Fibroblast of skin of right biceps (primary cell): ENCODE results near the gene UNK.
"Not testable (repeated sequence)": the region's sequence is repeated elsewhere in the genome, so short reads cannot be mapped to it uniquely, and the experiment has no call there.

Experiments
- DNase-seq: peaks from one replicate; pipeline ENCODE4 v3.0.0-alpha.2; 2013

UNK gene

DNA sequence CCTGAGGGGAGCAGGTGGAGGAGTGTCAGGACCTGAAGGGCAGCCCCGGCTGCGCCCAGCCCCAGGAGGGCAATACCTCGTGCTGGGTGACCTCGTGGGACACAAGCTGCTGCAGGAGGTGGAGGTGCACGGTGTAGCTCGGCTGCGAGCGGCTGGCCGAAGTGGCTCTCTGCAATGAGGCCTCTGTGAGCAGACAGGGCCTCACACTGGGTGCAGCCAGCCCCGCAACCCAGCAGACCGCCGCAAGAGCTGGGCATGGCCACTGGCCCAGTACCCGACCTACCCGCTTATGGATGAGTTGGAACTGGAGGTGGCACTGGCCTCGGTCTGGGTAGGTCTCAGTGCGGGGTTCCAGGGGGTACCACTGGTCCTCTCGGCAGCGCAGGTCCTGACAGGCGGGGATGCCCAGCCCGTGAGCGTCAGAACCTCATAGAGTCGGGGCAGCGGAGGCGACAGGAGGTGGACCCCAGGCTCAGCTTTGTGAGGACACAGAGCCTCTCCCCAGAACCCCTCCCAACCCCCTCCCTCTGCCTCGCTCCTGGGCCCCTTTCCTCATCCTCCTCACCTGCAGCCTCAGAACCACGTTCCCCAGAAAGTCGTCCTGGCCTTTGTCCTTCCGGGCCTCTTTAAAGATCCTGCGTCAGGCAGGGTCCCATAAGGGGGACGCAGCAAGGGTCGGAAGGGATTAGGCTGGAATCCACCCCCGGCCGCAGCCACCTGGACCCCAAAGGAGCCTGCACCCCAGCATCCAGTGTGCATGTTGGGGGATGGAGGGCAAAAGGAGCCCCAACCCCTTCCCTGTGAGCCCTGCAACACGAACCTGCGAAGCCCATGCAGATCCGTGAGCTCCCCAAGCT is 55.6 kb downstream of the UNK start:
- no peak for DNase-seq

DNA sequence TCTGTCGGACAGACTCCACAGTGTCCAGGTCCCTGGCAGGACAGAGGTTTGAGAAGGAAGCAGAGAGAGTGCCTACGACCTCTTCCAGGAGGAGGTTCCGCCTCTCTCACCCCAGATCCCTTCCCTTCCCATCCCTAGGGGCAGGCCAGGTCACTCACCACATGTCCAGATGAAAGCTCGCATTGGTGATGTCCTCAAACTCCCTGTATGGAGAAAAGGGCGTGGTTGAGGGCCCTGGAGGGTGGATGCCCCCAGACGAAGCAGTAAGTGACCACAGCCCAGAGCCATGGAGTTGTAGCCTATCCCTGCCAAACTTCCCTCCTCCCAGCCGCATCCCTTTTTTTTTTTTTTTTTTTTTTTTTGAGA is 56.2 kb downstream of the UNK start:
- no peak for DNase-seq

DNA sequence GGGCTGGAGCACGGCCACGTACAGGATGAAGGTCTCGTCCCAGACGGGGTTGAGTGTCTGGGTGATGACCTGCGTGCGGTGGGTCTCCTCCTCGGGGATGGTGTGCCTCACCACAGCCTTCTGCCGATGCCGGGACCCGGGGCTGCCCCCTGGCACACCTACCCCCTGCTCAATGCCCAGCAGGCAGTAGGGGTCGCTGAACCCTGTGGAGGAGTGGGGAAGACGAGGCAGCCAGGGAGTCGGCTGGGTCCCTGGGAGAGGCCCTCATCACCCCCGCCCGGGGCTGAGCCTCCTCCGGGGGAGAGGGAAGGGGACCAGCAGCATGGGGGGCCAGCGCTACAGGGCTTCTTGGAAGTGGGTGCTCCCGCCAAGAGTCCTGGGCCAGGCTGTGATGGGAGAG is 57.8 kb downstream of the UNK start:
- no peak for DNase-seq

DNA sequence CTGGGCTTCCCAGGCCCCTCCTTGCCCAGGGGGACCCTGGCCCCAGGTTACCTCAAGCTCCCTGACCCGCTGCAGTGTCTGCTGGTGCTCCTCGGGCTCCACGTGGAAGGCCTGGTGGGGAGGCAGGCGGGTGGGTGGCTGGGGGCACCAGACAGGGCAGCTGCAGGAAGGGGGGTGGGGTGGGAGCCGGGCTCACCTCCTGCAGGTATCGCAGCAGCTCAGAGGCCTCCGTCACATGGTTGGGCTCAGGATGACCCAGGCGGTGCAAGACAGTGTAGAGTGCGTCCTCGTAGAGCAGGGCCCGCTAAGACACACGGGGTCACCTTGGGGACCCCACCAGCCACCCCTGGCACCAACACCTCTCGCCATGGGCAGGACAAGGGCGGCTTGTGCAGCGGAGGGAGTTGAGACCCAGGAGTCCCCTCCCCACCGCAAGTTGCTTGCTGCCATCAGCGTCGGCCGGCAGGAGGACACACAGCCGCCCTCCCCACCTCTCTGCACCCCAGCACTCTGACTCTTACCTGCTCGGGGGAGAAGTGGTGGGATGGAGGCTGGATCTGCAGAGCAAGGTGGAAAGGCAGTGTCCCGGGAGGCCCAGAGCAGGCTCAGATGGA is 58.5 kb downstream of the UNK start:
- DNase-seq, result no peak

DNA sequence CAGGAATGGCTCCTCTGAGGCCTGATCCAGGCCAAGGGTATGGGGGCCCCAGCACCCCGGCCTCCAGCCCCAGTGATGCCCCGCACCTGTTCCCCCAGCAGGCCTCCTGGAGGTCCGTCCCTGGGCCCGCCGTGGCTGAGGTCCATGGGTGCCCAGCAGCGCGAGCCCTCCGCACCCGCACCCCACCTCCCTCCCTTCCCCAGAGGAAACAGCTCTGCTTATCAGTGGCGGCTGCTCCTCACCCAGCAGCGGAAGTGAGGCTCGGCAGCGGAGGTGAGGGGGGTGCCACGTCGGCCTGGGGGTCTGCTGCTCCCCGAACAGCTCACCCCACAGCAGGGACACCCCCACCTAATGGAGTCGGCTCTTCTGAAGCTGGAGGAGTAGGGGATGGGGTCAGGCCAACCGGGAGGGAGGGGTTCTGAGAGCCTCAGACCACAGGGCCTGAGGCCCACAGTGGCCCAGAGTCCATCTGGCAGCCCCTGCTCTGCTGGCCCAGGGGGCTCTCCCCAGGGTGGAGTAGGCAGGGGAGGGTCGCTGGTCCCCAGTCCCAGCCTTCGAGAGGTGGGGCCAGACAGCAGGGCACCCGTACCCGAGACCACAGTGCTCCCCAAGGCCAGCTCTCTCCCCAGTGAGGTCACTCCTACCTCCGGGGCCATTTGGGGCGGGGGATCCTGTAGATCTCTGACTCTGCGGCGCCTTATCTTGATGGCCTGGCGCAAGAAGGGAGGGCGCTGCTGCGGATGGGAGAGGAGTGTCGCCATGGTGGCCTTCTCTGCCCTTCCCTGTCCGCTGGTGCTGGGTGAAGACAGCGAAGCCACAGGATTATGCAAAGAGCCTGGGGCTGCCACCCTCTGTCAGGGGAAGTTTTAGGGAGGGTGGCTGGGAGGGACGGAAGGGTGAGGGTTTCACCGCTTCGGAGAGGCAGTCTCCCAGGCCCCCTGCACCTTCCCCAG is 59.2 kb downstream of the UNK start, which contains the start of gene UNC13D:
Gene UNC13D (minus strand): TSS at position 828 of the 953 bp plus-strand sequence. CDS start 67 bp downstream, at position 761.
- no peak for DNase-seq

DNA sequence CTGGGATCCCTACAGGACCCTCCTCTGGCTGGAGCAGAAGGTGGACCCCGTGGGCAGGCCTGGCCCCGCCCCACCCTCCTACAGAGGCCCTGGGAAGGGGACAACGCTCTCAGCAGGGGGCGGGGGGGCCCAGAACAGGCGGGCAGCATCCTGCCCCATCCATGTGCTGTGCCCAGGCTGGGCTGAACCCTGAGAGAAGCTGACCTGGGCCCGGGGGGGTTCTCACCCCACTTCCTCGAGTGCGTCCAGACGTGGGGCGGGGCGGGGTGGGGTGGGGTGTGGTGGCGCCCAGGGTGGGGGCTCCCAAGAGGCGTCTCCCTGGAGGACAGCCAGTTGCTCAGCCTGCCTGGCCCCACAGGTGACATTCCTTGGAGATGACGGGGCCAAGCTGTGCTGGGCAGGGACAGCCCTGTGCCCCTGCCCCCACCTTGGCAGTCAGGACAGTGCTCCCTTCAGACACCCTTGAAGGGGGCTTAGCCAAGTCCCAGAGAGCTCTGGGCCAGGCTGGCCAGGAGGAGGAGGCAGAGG is 60.0 kb downstream of the UNK start:
- DNase-seq, result no peak

DNA sequence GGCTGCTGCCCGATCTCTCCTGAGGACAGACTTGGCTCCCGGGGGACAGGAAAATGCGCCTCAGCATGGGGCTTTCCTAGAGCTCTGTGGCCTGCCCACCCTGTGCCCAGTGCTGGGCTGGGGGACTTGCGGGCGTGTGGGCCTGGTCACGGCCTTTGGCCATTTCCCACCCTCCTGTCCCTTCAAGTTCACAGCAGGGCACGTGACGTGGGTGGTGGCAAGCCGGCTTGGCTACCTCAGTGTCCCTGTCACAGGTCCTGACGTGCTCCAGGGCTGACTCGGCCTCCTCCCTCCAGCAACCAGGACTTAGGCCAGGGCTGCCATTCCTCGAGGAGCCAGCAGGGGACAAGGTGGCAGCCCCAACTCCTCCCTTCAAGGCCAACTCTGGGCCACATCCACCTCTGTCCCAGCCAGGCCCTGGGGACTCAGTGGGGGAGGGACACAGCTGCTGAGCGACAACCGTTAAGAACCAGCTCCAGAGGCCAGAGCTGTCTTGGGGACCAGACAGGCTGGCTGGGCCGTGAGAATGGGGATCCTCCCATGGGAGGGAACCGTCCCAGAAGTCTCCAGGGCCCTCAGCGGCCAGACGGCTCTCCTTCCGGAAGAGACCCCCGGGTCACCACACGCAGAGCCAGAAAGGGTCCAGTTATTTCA is 60.6 kb downstream of the UNK start:
- peak; percentile 52 for DNase-seq

DNA sequence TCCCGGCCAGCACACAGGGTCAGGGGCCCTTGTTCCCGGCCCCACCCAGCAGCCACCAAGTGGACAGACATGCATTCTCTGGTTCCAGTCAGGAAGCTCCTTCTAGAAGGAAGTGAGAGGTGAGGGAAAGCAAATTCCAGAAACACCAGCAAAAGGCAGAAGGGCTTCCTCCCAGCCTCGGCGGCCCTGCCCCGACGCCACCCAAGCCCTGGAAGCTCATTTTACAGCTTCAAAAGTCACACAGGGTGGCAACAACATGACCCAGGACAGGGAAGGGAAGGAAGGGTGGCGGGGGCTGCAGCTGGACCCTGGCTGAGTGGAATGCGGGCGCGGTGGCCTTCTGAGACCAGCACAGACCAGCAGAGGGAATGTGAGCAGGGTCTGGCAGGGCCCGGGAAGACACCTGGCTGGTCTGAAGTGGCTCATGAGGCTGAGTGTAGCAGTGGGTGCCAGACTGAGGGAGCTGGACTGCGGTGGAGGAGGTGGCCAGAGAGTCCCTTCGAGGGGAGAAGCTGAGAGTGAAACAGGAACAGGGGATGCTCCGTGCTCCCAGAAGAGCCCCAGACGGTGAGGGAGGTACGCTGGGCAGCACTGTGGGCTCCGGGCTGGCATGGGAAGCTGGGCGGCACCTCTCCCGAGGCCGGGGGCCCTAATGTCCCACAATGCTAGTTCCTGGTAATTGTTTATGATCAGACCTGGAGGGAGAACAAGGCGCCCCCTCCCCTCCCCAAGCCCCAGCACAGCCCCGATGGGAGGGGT is 61.5 kb downstream of the UNK start:
- no peak for DNase-seq

DNA sequence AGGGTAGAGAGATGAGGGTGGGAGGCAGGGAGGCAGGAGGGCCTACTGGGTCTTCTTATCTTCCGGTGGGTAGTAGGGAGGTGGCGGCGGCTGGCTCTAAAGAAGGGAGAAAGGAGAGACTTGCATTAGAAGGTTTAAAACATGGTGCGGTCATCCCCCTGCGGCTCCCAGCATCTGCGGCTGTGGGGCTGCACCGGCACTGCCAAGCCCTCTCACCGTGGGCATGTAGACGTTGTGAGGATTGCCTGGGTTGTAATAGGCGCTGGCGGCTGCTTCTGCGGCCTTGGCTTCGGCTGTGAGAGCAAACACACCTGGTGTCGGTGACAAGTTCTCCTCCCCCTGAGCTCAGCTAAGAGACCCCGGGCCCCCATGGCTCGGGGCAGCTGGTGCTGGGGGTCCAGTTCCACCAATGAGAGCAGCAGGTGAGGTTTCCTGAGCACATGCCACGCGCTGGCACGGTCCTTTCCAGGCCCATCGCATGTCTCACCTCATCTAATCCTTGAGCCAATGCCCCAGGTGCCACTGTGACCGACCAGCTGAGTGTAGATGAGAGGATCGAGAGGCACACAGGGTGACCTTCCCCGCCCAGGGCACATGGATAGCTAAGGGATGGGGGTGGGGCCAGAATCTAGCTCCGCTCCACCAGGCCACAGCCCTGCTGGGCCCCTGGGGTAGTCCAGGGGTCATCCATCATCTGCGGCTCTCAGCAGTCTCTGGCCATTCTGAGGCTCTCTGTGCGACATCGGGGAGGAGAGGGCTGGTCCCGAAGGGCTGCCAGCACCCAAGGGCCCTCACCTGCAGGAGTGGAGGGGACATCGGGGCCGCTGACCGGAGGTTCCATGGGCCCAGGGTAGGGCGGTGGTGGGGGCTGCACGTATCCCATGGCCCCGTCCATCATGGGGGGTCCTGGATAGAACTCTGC is 62.3 kb downstream of the UNK start:
- DNase-seq, result no peak

DNA sequence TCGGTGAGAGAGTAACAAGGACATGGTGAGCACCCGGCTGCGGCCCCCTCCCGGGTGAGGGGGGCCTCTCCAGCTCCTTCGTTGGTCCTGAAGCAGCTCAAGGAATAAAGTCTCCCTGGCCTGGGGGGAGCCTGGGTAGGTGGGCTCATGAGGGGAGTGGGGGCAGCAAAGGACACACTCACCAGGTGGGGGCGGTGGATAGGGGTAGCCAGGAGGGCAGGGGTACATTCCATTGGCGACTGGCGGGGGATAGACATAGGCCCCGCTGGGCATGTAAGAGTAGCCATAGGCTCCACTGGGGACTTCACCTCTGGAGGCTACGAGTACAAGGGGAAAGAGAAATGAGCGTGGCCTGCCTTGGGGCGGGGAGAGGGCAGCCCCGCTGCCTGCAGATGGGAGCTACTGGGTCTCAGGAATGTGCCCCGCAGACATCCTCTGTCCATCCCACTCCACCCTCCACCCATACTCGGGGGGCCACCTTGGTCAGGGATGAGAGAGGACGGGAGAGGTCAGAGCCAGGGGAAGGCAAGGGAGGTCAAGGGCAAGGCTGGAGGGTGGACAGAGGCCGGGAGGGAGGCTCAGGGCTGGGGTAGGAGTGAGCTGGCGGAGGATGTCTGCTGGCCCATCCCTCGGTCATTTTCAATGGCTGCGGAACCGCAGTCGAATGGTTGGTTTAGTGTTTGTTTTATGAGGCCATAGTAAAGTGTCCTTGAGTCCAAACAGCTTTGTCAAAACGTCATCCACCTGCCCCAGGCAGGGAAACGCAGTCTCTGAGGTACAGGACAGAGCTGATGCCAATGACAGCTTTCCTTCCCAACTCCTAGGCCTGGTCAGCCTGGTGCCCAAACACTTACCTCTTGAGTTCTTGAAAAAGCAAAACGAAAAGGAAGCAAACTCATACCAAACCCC is 63.3 kb downstream of the UNK start:
- DNase-seq, result no peak

DNA sequence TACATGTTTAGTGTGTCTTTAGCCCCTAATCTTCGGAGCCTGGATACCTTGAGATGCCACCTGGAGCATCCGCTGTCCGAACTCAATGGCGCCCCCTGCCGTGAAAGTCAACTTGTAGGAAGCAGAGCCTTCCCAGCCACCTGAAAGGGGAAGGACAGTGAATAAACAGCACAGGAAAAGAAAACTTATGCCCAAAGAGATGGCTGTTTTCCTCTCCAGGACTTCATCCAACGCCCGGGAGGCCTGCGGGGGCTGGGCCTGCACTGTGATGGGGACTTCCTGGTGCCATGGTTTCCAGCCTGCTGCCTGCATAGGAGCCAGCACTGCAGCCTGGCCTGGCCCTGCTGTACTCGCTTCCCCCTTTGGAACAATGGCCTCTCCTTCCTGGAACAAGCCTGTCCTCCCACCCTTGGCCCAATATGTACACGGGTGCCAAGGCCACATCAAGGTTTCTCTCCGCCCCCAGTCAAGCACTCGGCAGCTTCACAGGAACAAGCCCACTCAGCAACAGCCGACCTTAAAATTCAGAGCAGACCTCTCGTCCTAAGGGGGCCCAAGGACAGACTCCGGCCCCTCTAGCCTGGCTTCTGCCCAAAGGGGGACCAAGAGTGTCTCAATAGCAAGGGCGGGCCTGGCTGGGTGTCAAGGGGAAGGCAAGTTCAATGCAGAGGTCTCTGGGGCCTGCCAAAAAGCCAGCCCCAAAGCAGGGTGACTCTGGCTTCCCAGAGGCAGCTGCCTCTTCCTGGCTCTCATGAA is 64.1 kb downstream of the UNK start:
- DNase-seq, result no peak

DNA sequence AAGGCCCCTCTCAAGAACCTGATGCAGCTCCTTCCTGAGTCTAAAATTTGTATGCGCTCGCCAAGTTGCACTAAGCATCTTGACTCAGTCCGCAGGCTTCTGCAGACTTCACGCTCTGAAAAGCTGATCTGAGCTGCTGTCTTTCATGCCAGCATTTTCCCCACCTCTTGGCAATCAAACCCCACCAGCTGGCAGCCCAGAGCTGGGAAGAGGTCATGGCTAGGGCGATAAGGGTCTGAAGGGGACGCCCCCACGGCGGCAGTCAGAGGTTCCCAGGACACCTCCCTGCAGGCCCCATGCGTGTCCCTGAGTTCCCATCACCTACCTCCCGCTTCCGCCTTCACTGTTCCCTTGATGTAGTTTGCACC is 64.7 kb downstream of the UNK start:
- no peak for DNase-seq

DNA sequence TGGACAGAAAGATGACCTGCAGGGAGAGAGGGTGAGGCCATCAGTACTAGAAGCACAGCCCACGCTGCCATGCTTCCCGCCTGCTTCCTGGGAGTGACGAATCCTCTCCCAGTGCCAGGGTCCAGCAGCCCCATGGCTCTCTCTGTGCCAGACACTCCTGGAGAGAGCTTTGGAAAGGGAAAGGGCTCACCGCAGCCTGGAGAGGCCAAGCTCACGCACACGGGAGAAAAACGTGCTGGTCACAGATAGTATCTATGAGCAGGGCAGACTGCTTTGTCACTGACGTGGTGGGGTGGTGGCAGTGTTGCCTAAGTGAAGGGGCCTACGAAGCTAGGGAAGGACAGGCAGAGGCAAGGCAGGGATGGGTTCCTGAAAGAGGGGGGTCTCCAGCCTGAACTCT is 65.1 kb downstream of the UNK start:
- DNase-seq, result no peak

DNA sequence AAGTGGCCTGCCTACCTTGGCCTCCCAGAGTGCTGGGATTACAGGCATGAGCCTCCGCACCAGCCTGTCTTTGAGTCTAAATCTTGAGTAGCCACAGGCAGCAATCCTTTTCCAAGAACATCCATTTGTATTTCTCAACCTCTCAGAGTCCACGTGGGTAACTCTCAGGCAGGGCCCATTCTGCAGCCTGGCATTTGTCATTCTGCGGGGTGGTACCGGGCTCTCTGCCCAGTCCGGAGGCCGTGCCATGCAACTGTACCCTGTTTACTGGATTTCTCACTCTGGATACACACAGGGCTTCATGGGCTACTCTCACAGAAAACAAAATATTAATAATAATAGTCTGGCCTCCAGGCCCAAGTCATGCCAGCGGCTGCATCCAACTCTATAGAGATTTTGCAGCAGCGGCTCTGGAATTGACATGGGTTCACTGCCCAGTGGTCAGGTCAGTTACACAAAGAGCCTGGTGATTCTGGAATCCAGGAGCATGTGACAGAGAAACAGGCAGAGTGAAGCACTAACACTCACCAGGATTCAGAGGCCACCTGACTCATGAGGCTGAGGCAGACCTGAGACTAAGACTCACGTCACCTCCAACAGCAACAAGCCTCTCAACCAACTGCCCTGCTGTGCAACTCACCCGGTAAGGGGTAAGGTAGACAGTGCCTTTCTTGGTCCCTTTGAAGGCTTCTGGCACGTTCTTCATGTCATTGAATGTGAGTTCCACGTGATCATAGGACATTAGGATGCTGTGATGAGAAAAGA is 66.5 kb downstream of the UNK start:
- no peak for DNase-seq

DNA sequence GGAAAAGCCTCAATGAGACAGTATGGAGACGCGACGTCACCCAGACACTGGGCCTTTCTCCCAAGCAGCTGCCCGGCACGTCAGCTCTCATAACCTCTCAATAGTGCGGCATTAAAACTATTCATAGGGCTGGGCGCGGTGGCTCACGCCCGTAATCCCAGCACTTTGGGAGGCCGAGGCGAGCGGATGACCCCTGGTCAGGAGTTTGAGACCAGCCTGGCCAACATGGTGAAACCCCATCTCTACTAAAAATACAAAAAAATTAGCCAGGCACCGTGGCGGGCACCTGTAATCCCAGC is 67.0 kb downstream of the UNK start:
- DNase-seq, result not testable (repeated sequence)

DNA sequence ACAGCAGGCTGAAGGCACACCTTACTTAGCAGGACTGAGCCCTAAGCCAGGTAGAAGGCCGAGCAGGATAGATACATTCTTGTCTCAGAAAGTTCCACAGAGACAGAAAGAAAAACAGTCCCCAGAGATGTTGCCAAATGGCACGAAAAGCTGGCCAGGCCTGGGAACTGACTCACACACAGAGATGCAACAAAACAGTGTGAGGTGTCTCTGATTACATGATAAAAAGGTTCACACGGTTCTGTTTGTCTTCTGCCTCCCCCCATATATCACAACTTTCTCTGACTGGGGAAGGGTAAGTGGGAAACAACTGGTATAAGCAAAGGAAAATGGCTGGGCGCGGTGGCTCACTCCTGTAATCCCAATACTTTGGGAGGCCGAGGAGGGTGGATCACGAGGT is 68.8 kb downstream of the UNK start:
- DNase-seq, result no peak

DNA sequence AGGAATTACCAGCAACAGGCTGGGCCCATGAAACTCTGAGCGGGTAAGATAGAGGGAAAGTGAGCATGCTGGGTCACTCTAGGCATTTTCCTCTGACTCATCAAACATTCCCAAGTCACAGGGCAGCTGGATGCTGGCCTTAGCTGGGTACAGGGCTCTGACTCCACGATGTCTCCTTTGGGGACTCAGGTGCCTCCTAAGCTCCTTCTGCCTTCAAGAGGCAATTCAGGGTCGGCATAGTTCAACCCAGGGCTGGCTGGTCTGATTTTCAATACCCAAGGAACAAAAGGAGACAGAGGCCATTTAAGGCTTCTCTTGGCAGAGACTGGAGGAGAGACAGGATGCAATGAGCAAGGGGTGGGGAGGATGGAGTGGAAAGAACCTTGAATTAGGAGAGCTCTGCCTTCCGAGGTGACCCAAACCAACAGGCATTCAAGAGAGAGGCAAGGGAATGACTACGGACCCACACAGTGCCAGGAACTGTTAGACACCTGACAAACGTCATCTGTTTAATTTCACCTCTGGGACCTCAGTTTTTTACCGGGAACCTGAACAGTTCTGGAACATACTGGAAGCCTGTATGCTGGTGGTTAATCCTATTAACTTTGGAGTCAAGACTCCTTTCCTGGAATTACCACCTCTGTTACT is 69.6 kb downstream of the UNK start:
- peak; percentile 47 for DNase-seq

DNA sequence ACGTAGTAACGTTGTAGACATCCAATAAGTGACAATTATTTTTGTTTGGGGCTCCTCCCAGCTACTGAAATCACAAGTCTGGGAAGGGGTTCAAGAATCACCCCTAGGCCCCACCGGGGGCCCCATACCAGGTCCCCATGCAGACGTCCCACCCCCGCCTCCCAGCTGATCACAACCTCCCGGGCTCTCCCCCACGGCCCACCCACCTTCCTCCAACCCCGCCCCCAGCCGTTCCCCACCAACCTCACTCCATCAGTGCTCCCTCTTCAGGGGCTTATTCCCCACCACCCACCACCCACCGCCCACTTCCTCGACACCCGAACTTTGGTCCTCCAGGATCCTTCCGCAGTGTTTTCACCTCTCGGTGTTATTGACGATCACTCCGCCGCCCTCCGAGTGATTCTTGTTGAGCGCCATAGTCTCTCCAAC is 70.3 kb downstream of the UNK start:
- no peak for DNase-seq
